Neuronal stem cell (in vitro differentiated cells): Measurements from ENCODE around the gene KCNH3.

Source experiments
- DNase-seq: peaks from one replicate; pipeline ENCODE4 v3.0.0-alpha.2; 2013; ENCODE audit warnings: low spot score
- H2AFZ ChIP-seq: one replicate; pipeline ENCODE4 v1.6.1; 2013; ENCODE audit warnings: mild to moderate bottlenecking, low read length, inconsistent platforms
- H2AK5ac ChIP-seq: 2 replicates; pipeline ENCODE4 v1.6.1; 2013; ENCODE audit warnings: low read depth, mild to moderate bottlenecking, inconsistent platforms, low read length, moderate library complexity, mixed read lengths
- H2BK120ac ChIP-seq: 2 replicates; pipeline ENCODE4 v1.6.1; 2013; ENCODE audit warnings: low read depth, mild to moderate bottlenecking, inconsistent platforms, low read length, moderate library complexity, mixed read lengths
- H2BK12ac ChIP-seq: one replicate; pipeline ENCODE4 v1.6.1; 2013; ENCODE audit warnings: low read length, inconsistent platforms
- H2BK15ac ChIP-seq: 2 replicates; pipeline ENCODE4 v1.6.1; 2013; ENCODE audit warnings: mild to moderate bottlenecking, low read length, inconsistent platforms, mixed read lengths
- H2BK5ac ChIP-seq: one replicate; pipeline ENCODE4 v1.6.1; 2013; ENCODE audit warnings: inconsistent platforms, mild to moderate bottlenecking, low read length, moderate library complexity
- H3K14ac ChIP-seq: one replicate; pipeline ENCODE4 v1.6.1; 2013; ENCODE audit warnings: low read length, inconsistent platforms
- H3K18ac ChIP-seq: 2 replicates; pipeline ENCODE4 v1.6.1; 2013; ENCODE audit warnings: low read length, inconsistent platforms
- H3K23ac ChIP-seq: 2 replicates; pipeline ENCODE4 v1.6.1; 2013; ENCODE audit warnings: low read depth, mild to moderate bottlenecking, mixed read lengths, low read length, inconsistent platforms; ENCODE audit not compliant: poor library complexity
- H3K27ac ChIP-seq: replicated peaks from 3 replicates; pipeline ENCODE4 v1.5.1; 2013; ENCODE audit warnings: low read length, inconsistent platforms
- H3K27me3 ChIP-seq, 3 experiments: 2 replicates each; pipeline ENCODE4 v1.6.1; 2013; ENCODE audit warnings: low read length in 3 of 3, mild to moderate bottlenecking in 2 of 3, inconsistent platforms in 1 of 3, low read depth in 1 of 3, mixed read lengths in 1 of 3, moderate library complexity in 1 of 3; ENCODE audit not compliant: control insufficient read depth in 3 of 3, insufficient read depth in 3 of 3
- H3K36me3 ChIP-seq, 2 donors: replicated peaks in 1 of 2; 2 replicates each; pipeline ENCODE4 v1.6.1; 2013; ENCODE audit warnings: low read length in 2 of 2; ENCODE audit not compliant: control insufficient read depth in 2 of 2, insufficient read depth in 2 of 2
- H3K4ac ChIP-seq: 2 replicates; pipeline ENCODE4 v1.6.1; 2013; ENCODE audit warnings: inconsistent platforms, mild to moderate bottlenecking, low read length, moderate library complexity
- H3K4me1 ChIP-seq, 2 donors: 1 replicate in 1 of 2; 2 replicates in 1 of 2; pipeline ENCODE4 v1.6.1; 2013; ENCODE audit warnings: low read length in 2 of 2, low read depth in 1 of 2; ENCODE audit not compliant: control insufficient read depth in 2 of 2, insufficient read depth in 1 of 2
- H3K4me2 ChIP-seq: one replicate; pipeline ENCODE4 v1.6.1; 2013; ENCODE audit warnings: mild to moderate bottlenecking, low read length, inconsistent platforms; ENCODE audit not compliant: insufficient read depth, poor library complexity, severe bottlenecking
- H3K4me3 ChIP-seq, 2 donors: 2 replicates each; pipeline ENCODE4 v1.5.1; 2013; ENCODE audit warnings: low read length in 2 of 2, mild to moderate bottlenecking in 2 of 2, inconsistent platforms in 1 of 2, moderate library complexity in 1 of 2
- H3K79me1 ChIP-seq: one replicate; pipeline ENCODE4 v1.6.1; 2013; ENCODE audit warnings: low read depth, mild to moderate bottlenecking, inconsistent platforms, low read length, moderate library complexity
- H3K9ac ChIP-seq: one replicate; pipeline ENCODE4 v1.6.1; 2013; ENCODE audit warnings: mild to moderate bottlenecking, low read depth, low read length, inconsistent platforms; ENCODE audit not compliant: poor library complexity
- H3K9me3 ChIP-seq, 2 donors: replicated peaks in 1 of 2; 2 replicates each; pipeline versions ENCODE3 to v1.6.1; 2013; ENCODE audit warnings: low read length in 2 of 2, mild to moderate bottlenecking in 2 of 2, inconsistent platforms in 1 of 2, low read depth in 1 of 2, mixed read lengths in 1 of 2, moderate library complexity in 1 of 2; ENCODE audit not compliant: control insufficient read depth in 2 of 2, insufficient read depth in 1 of 2
- H4K8ac ChIP-seq: one replicate; pipeline ENCODE4 v1.6.1; 2013; ENCODE audit warnings: low read depth, mild to moderate bottlenecking, inconsistent platforms, low read length, moderate library complexity
- H4K91ac ChIP-seq: one replicate; pipeline ENCODE4 v1.6.1; 2013; ENCODE audit warnings: low read length, low read depth, mild to moderate bottlenecking, inconsistent platforms; ENCODE audit not compliant: poor library complexity
- WGBS, 2 donors: extraction: QIAGEN DNeasy Blood & Tissue Kit; methylation state at CpG; one replicate each; pipeline ENCODE4 v1.1.7; 2013; ENCODE audit warnings: missing lambda C conversion rate in 2 of 2, mixed read lengths in 1 of 2; ENCODE audit not compliant: insufficient read length in 2 of 2, insufficient replicate concordance in 1 of 2; ENCODE audit errors: extremely low coverage in 2 of 2; 5-methylcytosine and 5-hydroxymethylcytosine counted together

Gene KCNH3

DNA sequence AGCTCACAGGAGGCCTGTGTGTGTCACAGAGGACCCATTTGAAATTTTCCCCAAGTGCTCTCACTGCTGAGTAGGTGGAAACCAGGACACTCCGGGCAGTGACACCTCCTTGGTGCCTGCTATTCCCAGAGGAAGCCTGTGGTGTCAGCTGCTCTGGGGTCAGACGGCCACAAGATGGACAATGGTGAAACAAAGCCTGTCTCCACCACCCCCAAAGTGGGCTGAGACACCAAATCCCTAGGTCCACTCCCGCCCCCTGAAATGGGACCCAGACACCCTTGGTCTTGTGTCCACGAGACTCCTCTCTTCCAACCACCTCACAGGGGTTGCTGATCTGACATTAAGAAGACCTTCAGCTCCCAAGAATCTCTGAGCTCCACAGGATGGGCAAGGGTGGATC lies 7.0 kb downstream of the KCNH3 start:
- H3K79me1 ChIP-seq = peaks cover 4% of the 10 kb centered on the region
- no peak overlapping the region for H2BK15ac ChIP-seq
- H4K8ac ChIP-seq = no peak overlapping the region
- no peak overlapping the region for H3K4ac ChIP-seq
- H3K4me3 ChIP-seq = no peak overlapping the region
- H4K91ac ChIP-seq = no peak overlapping the region
- no peak overlapping the region for H3K9ac ChIP-seq
- H3K9me3 ChIP-seq = no peaks in the 10 kb centered on the region
- no peak overlapping the region for H3K18ac ChIP-seq
- WGBS, 2 donors = no CpG with 5 or more reads among the region's 4 CpGs
- no peak overlapping the region for H2BK5ac ChIP-seq
- peaks cover 7 to 94% (median 75%) of the 10 kb centered on the region in 3 experiments for H3K27me3 ChIP-seq
- no peak for DNase-seq
- peaks cover 14 to 22% of the 10 kb centered on the region in 2 donors for H3K4me1 ChIP-seq
- no peak overlapping the region for H2AK5ac ChIP-seq
- H3K14ac ChIP-seq = no peak overlapping the region
- H2BK120ac ChIP-seq = no peak overlapping the region
- H3K27ac ChIP-seq = no peak overlapping the region
- H2AFZ ChIP-seq = no peak overlapping the region
- H3K23ac ChIP-seq = no peak overlapping the region
- no peaks in the 10 kb centered on the region for H3K36me3 ChIP-seq
- H3K4me2 ChIP-seq = no peak overlapping the region
- no peak overlapping the region for H2BK12ac ChIP-seq

DNA sequence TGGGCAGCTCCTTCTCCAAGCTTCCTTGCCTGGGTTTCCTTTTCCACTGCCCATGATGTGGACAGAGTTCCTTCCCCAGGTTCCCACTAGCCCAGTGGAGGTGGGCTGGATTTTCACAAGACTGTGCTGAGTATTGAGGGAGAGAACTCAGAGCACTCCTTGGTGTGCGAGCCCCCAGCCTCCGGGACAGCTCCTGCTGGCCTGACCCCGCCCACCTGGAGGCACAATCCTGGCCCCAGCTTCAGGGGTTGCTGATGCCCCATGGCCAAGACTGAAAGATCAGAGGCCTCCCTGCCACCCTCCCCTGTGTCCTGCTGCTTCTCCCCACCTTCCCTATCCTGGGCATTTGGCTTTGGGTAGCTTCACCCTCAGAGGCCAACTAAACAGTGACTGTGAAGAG lies 7.7 kb downstream of the KCNH3 start:
- no peak overlapping the region for H2BK15ac ChIP-seq
- H4K8ac ChIP-seq = no peak overlapping the region
- no peak overlapping the region for H3K4me3 ChIP-seq
- H4K91ac ChIP-seq = no peak overlapping the region
- no peaks in the 10 kb centered on the region for H3K36me3 ChIP-seq
- H3K27ac ChIP-seq = no peak overlapping the region
- no peak overlapping the region for H3K14ac ChIP-seq
- H3K23ac ChIP-seq = no peak overlapping the region
- H2BK120ac ChIP-seq = no peak overlapping the region
- H3K9ac ChIP-seq = no peak overlapping the region
- no peak for DNase-seq
- no peak overlapping the region for H2AFZ ChIP-seq
- H3K4ac ChIP-seq = no peak overlapping the region
- no CpG with 5 or more reads among the region's 3 CpGs for WGBS, 2 donors
- H2BK5ac ChIP-seq = no peak overlapping the region
- H3K27me3 ChIP-seq = peaks cover 5 to 91% (median 69%) of the 10 kb centered on the region in 3 experiments
- H2BK12ac ChIP-seq = no peak overlapping the region
- peaks cover 4% of the 10 kb centered on the region for H3K79me1 ChIP-seq
- no peak overlapping the region for H3K18ac ChIP-seq
- no peak overlapping the region for H3K4me2 ChIP-seq
- no peak overlapping the region for H2AK5ac ChIP-seq
- H3K4me1 ChIP-seq = peaks cover 9 to 20% of the 10 kb centered on the region in 2 donors
- no peaks in the 10 kb centered on the region for H3K9me3 ChIP-seq

DNA sequence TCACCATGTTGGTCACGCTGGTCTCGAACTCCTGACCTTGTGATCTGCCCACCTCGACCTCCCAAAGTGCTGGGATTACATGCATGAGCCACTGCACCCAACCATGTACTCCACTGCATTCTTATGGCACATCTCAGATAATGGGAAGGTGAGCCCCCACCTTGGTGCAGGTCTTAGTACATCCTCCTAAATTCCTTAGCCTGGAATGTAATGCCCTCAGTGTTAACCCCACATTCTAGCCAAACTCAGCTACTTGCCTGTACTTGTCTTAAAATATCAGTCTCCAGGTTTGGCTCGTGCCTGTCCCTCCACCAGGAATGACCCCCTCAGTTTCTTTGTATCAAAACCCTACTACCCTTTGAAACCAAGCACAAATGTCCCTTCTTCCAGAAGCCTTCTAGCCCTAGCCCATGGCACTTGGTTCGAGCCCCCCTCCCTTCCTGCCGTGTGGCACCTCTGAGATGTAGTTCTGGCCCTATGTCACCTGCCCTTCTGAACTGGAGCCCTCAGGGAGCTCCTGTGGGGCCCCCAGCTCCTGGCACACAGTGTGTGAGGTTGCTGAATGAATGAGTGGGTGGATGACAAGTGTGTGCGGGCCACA lies 8.4 kb downstream of the KCNH3 start:
- no peak overlapping the region for H3K4me3 ChIP-seq
- no peaks in the 10 kb centered on the region for H3K9me3 ChIP-seq
- no peak overlapping the region for H2BK5ac ChIP-seq
- H3K18ac ChIP-seq = no peak overlapping the region
- no peak overlapping the region for H4K91ac ChIP-seq
- H2AFZ ChIP-seq = no peak overlapping the region
- peaks cover 5 to 91% (median 62%) of the 10 kb centered on the region in 3 experiments for H3K27me3 ChIP-seq
- no CpG with 5 or more reads among the region's 7 CpGs for WGBS, 2 donors
- H3K79me1 ChIP-seq = peaks cover 4% of the 10 kb centered on the region
- H3K27ac ChIP-seq = no peak overlapping the region
- H3K36me3 ChIP-seq = no peaks in the 10 kb centered on the region
- H2AK5ac ChIP-seq = peak overlapping the region; percentile 6
- H2BK12ac ChIP-seq = no peak overlapping the region
- H2BK120ac ChIP-seq = no peak overlapping the region
- peaks cover 9 to 20% of the 10 kb centered on the region in 2 donors for H3K4me1 ChIP-seq
- no peak overlapping the region for H3K4me2 ChIP-seq
- no peak overlapping the region for H3K9ac ChIP-seq
- peak overlapping the region; percentile 57 for H2BK15ac ChIP-seq
- no peak overlapping the region for H4K8ac ChIP-seq
- H3K23ac ChIP-seq = no peak overlapping the region
- DNase-seq = no peak
- H3K4ac ChIP-seq = no peak overlapping the region
- H3K14ac ChIP-seq = peak overlapping the region; percentile 25

DNA sequence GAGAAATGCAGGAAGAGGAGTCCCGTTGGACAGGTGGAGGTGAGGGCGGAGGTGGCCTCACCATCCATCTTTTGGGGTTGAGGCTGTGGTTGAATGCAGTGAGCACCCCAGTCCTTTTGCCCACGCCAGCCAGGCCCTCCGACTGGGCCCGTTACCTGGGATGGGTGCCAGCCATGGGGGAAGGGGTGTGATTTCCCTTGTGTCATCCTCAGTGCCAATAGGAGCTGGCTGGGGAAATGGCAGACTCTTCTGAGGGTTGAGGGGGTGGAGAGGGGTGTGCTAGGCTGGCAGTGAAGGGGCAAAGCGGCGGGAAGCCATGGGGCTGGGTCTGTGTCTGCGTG lies 9.6 kb downstream of the KCNH3 start:
- Histone ChIP-seq H3K9me3 (no peaks in the 10 kb centered on the region), H3K79me1 (peaks cover 4% of the 10 kb centered on the region), H2BK15ac (peak overlapping the region; percentile 99), H3K4me2 (no peak overlapping the region), H3K14ac (peak overlapping the region; percentile 92), H3K4ac (peak overlapping the region; percentile 69), H2BK12ac (peak overlapping the region; percentile 79), H2BK120ac (peak overlapping the region; percentile 50), H3K4me3 (no peak overlapping the region), H3K36me3 (no peaks in the 10 kb centered on the region), H3K9ac (peak overlapping the region; percentile 79), H3K4me1 (peaks cover 9 to 20% of the 10 kb centered on the region in 2 donors), H3K27me3 (peaks cover 5 to 87% (median 50%) of the 10 kb centered on the region in 3 experiments), H2BK5ac (peak overlapping the region; percentile 68), H3K18ac (peak overlapping the region; percentile 91), H4K8ac (peak overlapping the region; percentile 70), H3K23ac (peak overlapping the region; percentile 90), H2AK5ac (peak overlapping the region; percentile 59), H3K27ac (no peak overlapping the region), H2AFZ (peak overlapping the region; percentile 77), H4K91ac (no peak overlapping the region)
- DNase-seq = no peak
- no CpG with 5 or more reads among the region's 8 CpGs for WGBS, 2 donors
